Gastroesophageal sphincter (tissue), 3 donors: ENCODE data around the gene TMX4.

ENCODE experiments used
- EP300 ChIP-seq: sonication (generic); formaldehyde crosslinking; IDR thresholded peaks from one replicate; pipeline ENCODE4 v1.6.1; 2017; ENCODE audit warnings: antibody characterized with exemption, mild to moderate bottlenecking
- POLR2A ChIP-seq, 2 donors: fragments of 450-650 bp; IDR thresholded peaks; one replicate each; pipeline ENCODE4 v1.6.1; 2017; ENCODE audit warnings: antibody characterized with exemption in 2 of 2, mild to moderate bottlenecking in 2 of 2, moderate library complexity in 1 of 2
- TF ChIP-seq, protein P1 (sequence below), 4 experiments: fragments of 200-600 bp in 2 of 4; fragments of 450-650 bp in 2 of 4; sonication (generic) in 1 of 4; IDR thresholded peaks; one replicate each; pipeline ENCODE4 v1.5.1; 2017 to 2019; ENCODE audit warnings: antibody characterized with exemption in 4 of 4, mild to moderate bottlenecking in 2 of 4, moderate library complexity in 2 of 4

DNA sequence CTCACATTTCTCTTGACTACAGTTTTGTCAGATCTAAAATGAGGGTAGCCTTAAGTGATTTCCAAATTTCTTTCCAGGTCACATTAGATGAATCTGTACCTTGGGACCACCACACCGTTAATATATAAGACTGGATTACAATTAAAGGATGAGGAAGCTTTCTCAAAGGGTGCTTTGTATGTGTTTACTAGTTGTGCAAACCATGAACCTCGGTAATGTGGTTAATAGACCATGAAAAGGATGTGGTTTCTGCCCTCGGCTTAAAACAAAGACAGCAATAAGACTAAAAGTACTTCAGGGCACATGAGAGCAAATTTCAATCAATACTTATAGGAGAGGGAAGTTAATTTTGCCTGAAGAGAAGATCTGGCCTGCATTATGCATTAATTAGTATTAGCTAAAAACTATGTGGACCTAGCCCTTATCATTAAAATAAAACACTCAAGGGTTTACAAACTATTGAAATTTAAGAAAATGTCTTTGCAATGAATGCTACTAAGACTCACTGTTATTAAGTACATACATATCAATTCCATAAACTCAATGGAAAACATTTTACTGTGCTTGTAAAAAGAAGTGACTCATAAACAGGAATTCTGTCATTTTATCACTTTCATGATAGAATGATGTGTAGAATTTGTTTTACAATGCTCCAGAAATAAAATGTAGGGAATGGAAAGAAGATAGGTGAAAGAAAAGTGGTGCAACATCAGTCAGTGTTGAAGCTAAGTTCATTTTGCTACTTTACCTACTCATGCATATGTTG lies 936 bp upstream of the TMX4 start:
- TF ChIP-seq POLR2A (IDR thresholded peaks at IDR 0.05), result no peak
- TF ChIP-seq, protein P1, sequence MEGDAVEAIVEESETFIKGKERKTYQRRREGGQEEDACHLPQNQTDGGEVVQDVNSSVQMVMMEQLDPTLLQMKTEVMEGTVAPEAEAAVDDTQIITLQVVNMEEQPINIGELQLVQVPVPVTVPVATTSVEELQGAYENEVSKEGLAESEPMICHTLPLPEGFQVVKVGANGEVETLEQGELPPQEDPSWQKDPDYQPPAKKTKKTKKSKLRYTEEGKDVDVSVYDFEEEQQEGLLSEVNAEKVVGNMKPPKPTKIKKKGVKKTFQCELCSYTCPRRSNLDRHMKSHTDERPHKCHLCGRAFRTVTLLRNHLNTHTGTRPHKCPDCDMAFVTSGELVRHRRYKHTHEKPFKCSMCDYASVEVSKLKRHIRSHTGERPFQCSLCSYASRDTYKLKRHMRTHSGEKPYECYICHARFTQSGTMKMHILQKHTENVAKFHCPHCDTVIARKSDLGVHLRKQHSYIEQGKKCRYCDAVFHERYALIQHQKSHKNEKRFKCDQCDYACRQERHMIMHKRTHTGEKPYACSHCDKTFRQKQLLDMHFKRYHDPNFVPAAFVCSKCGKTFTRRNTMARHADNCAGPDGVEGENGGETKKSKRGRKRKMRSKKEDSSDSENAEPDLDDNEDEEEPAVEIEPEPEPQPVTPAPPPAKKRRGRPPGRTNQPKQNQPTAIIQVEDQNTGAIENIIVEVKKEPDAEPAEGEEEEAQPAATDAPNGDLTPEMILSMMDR (IDR thresholded peaks at IDR 0.05), result no peak
- no peak for TF ChIP-seq EP300
